ENCODE measurements around the gene TPM3.

TPM3 gene

GRCh38 chr1:154182344-154183045, 9.4 kb downstream of the TPM3 start:
- WGBS (ENCODE audit: insufficient coverage, insufficient read length), result no CpG with 5 or more reads among the region's 35 CpGs

GRCh38 chr1:154181944-154182343, 10.0 kb downstream of the TPM3 start:
- no CpG with 5 or more reads among the region's 6 CpGs for WGBS (ENCODE audit: insufficient coverage, insufficient read length)
- DNase-seq (ENCODE audit: low read depth, low spot score), result no peak
- Histone ChIP-seq H3K27ac (ENCODE audit: low read length) (no peak overlapping the region), H3K9me3 (ENCODE audit: control insufficient read depth, insufficient read depth, low read length) (no peaks in the 10 kb centered on the region), H3K4me3 (ENCODE audit: low read length) (peak overlapping the region; percentile 86), H3K4me1 (ENCODE audit: control insufficient read depth, insufficient read depth, low read length) (no peaks in the 10 kb centered on the region), H3K36me3 (ENCODE audit: control insufficient read depth, insufficient read depth, low read length) (no peaks in the 10 kb centered on the region), H3K27me3 (ENCODE audit: control insufficient read depth, insufficient read depth, low read length) (no peaks in the 10 kb centered on the region)

More at GRCh38 chr1:154182344-154183045, 9.4 kb downstream of the TPM3 start:
- Histone ChIP-seq H3K9me3 (ENCODE audit: control insufficient read depth, insufficient read depth, low read length) (no peaks in the 10 kb centered on the region), H3K4me3 (ENCODE audit: low read length) (peak overlapping the region; percentile 86), H3K27me3 (ENCODE audit: control insufficient read depth, insufficient read depth, low read length) (no peaks in the 10 kb centered on the region), H3K4me1 (ENCODE audit: control insufficient read depth, insufficient read depth, low read length) (no peaks in the 10 kb centered on the region), H3K36me3 (ENCODE audit: control insufficient read depth, insufficient read depth, low read length) (no peaks in the 10 kb centered on the region), H3K27ac (ENCODE audit: low read length) (no peak overlapping the region)
- no peak for DNase-seq (ENCODE audit: low read depth, low spot score)

GRCh38 chr1:154179946-154180687, 11.8 kb downstream of the TPM3 start:
- no peak overlapping the region for H3K4me3 ChIP-seq (ENCODE audit: low read length)
- H3K36me3 ChIP-seq (ENCODE audit: control insufficient read depth, insufficient read depth, low read length), result peaks cover 6% of the 10 kb centered on the region
- H3K4me1 ChIP-seq (ENCODE audit: control insufficient read depth, insufficient read depth, low read length), result no peaks in the 10 kb centered on the region
- H3K27me3 ChIP-seq (ENCODE audit: control insufficient read depth, insufficient read depth, low read length), result no peaks in the 10 kb centered on the region
- H3K27ac ChIP-seq (ENCODE audit: low read length), result no peak overlapping the region
- H3K9me3 ChIP-seq (ENCODE audit: control insufficient read depth, insufficient read depth, low read length), result no peaks in the 10 kb centered on the region
- no peak for DNase-seq (ENCODE audit: low read depth, low spot score)
- no CpG with 5 or more reads among the region's 3 CpGs for WGBS (ENCODE audit: insufficient coverage, insufficient read length)

- H3K27ac ChIP-seq (ENCODE audit: low read length), result no peak overlapping the region
- no CpG with 5 or more reads among the region's 10 CpGs for WGBS (ENCODE audit: insufficient coverage, insufficient read length)
- no peaks in the 10 kb centered on the region for H3K27me3 ChIP-seq (ENCODE audit: control insufficient read depth, insufficient read depth, low read length)
- H3K4me1 ChIP-seq (ENCODE audit: control insufficient read depth, insufficient read depth, low read length), result no peaks in the 10 kb centered on the region
- DNase-seq (ENCODE audit: low read depth, low spot score), result no peak
- no peaks in the 10 kb centered on the region for H3K9me3 ChIP-seq (ENCODE audit: control insufficient read depth, insufficient read depth, low read length)
- no peak overlapping the region for H3K4me3 ChIP-seq (ENCODE audit: low read length)
- peaks cover 6% of the 10 kb centered on the region for H3K36me3 ChIP-seq (ENCODE audit: control insufficient read depth, insufficient read depth, low read length)
Observed at GRCh38 chr1:154178911-154179811, 12.7 kb downstream of the TPM3 start.

GRCh38 chr1:154178013-154178412, 13.9 kb downstream of the TPM3 start:
- H3K27ac ChIP-seq (ENCODE audit: low read length), result no peak overlapping the region

GRCh38 chr1:154176337-154176736, 15.6 kb downstream of the TPM3 start:
- Histone ChIP-seq H3K36me3 (ENCODE audit: control insufficient read depth, insufficient read depth, low read length) (peaks cover 24% of the 10 kb centered on the region), H3K27ac (ENCODE audit: low read length) (no peak overlapping the region), H3K9me3 (ENCODE audit: control insufficient read depth, insufficient read depth, low read length) (no peaks in the 10 kb centered on the region), H3K4me3 (ENCODE audit: low read length) (no peak overlapping the region), H3K27me3 (ENCODE audit: control insufficient read depth, insufficient read depth, low read length) (no peaks in the 10 kb centered on the region), H3K4me1 (ENCODE audit: control insufficient read depth, insufficient read depth, low read length) (no peaks in the 10 kb centered on the region)
- WGBS (ENCODE audit: insufficient coverage, insufficient read length), result no CpG with 5 or more reads among the region's 2 CpGs
- DNase-seq (ENCODE audit: low read depth, low spot score), result no peak

More at GRCh38 chr1:154178013-154178412, 13.9 kb downstream of the TPM3 start:
- H3K4me3 ChIP-seq (ENCODE audit: low read length), result no peak overlapping the region
- no CpG with 5 or more reads among the region's 2 CpGs for WGBS (ENCODE audit: insufficient coverage, insufficient read length)
- DNase-seq (ENCODE audit: low read depth, low spot score), result no peak
- no peaks in the 10 kb centered on the region for H3K9me3 ChIP-seq (ENCODE audit: control insufficient read depth, insufficient read depth, low read length)
- peaks cover 7% of the 10 kb centered on the region for H3K36me3 ChIP-seq (ENCODE audit: control insufficient read depth, insufficient read depth, low read length)
- H3K4me1 ChIP-seq (ENCODE audit: control insufficient read depth, insufficient read depth, low read length), result no peaks in the 10 kb centered on the region
- H3K27me3 ChIP-seq (ENCODE audit: control insufficient read depth, insufficient read depth, low read length), result no peaks in the 10 kb centered on the region

GRCh38 chr1:154174654-154175053, 17.2 kb downstream of the TPM3 start:
- no CpG with 5 or more reads among the region's 4 CpGs for WGBS (ENCODE audit: insufficient coverage, insufficient read length)
- Histone ChIP-seq H3K4me3 (ENCODE audit: low read length) (no peak overlapping the region), H3K4me1 (ENCODE audit: control insufficient read depth, insufficient read depth, low read length) (no peaks in the 10 kb centered on the region), H3K27me3 (ENCODE audit: control insufficient read depth, insufficient read depth, low read length) (no peaks in the 10 kb centered on the region), H3K27ac (ENCODE audit: low read length) (no peak overlapping the region), H3K9me3 (ENCODE audit: control insufficient read depth, insufficient read depth, low read length) (no peaks in the 10 kb centered on the region), H3K36me3 (ENCODE audit: control insufficient read depth, insufficient read depth, low read length) (peaks cover 33% of the 10 kb centered on the region)
- no peak for DNase-seq (ENCODE audit: low read depth, low spot score)

GRCh38 chr1:154171880-154172279, 20.0 kb downstream of the TPM3 start:
- H3K4me1 ChIP-seq (ENCODE audit: control insufficient read depth, insufficient read depth, low read length), result no peaks in the 10 kb centered on the region
- no peak overlapping the region for H3K4me3 ChIP-seq (ENCODE audit: low read length)

GRCh38 chr1:154171223-154171583, 20.7 kb downstream of the TPM3 start:
- Histone ChIP-seq H3K9me3 (ENCODE audit: control insufficient read depth, insufficient read depth, low read length) (no peaks in the 10 kb centered on the region), H3K4me3 (ENCODE audit: low read length) (no peak overlapping the region), H3K36me3 (ENCODE audit: control insufficient read depth, insufficient read depth, low read length) (peaks cover 48% of the 10 kb centered on the region), H3K27me3 (ENCODE audit: control insufficient read depth, insufficient read depth, low read length) (no peaks in the 10 kb centered on the region), H3K27ac (ENCODE audit: low read length) (no peak overlapping the region), H3K4me1 (ENCODE audit: control insufficient read depth, insufficient read depth, low read length) (no peaks in the 10 kb centered on the region)
- no CpG with 5 or more reads among the region's 4 CpGs for WGBS (ENCODE audit: insufficient coverage, insufficient read length)
- DNase-seq (ENCODE audit: low read depth, low spot score), result no peak

More at GRCh38 chr1:154171880-154172279, 20.0 kb downstream of the TPM3 start:
- Histone ChIP-seq H3K9me3 (ENCODE audit: control insufficient read depth, insufficient read depth, low read length) (no peaks in the 10 kb centered on the region), H3K27me3 (ENCODE audit: control insufficient read depth, insufficient read depth, low read length) (no peaks in the 10 kb centered on the region), H3K36me3 (ENCODE audit: control insufficient read depth, insufficient read depth, low read length) (peaks cover 46% of the 10 kb centered on the region), H3K27ac (ENCODE audit: low read length) (no peak overlapping the region)
- no CpG with 5 or more reads among the region's 5 CpGs for WGBS (ENCODE audit: insufficient coverage, insufficient read length)
- no peak for DNase-seq (ENCODE audit: low read depth, low spot score)

- no peak for DNase-seq (ENCODE audit: low read depth, low spot score)
- Histone ChIP-seq H3K27ac (ENCODE audit: low read length) (no peak overlapping the region), H3K9me3 (ENCODE audit: control insufficient read depth, insufficient read depth, low read length) (no peaks in the 10 kb centered on the region), H3K4me3 (ENCODE audit: low read length) (no peak overlapping the region), H3K27me3 (ENCODE audit: control insufficient read depth, insufficient read depth, low read length) (no peaks in the 10 kb centered on the region), H3K36me3 (ENCODE audit: control insufficient read depth, insufficient read depth, low read length) (peaks cover 46% of the 10 kb centered on the region), H3K4me1 (ENCODE audit: control insufficient read depth, insufficient read depth, low read length) (no peaks in the 10 kb centered on the region)
Observed at GRCh38 chr1:154170547-154171222, 21.2 kb downstream of the TPM3 start.
